Heart right ventricle (tissue), 16 donors: ENCODE results near the gene DPH1. TPM values are rescaled to one million over a fixed set of nuclear protein-coding genes. Genes with fewer than 3 reads are reported as not detected.

ENCODE experiments used
- ATAC-seq, 8 donors: fragments of 200-7000 bp; cut with Tn5 transposase; one replicate each; pipeline ENCODE4 v1.9.1; 2020; ENCODE audit warnings: mild to moderate bottlenecking in 8 of 8, moderate library complexity in 8 of 8, moderate number of reproducible peaks in 1 of 8
- DNase-seq, 2 donors: peaks; one replicate each; pipeline ENCODE4 v3.0.0-alpha.2; 2020
- H3K27ac ChIP-seq, 10 donors: fragments of 200-600 bp; sonication (generic) in 2 of 10; one replicate each; pipeline versions ENCODE4 v1.5.0 to v1.8.0; 2020 to 2022; ENCODE audit warnings: mild to moderate bottlenecking in 3 of 10
- H3K27me3 ChIP-seq, 7 donors: fragments of 200-600 bp; one replicate each; pipeline ENCODE4 v1.8.0; 2021 to 2022; ENCODE audit warnings: mild to moderate bottlenecking in 2 of 7
- H3K36me3 ChIP-seq, 9 donors: fragments of 200-600 bp; sonication (generic) in 1 of 9; one replicate each; pipeline versions ENCODE4 v1.5.0 to v1.8.0; 2020 to 2022; ENCODE audit warnings: mild to moderate bottlenecking in 2 of 9
- H3K4me1 ChIP-seq, 9 donors: fragments of 200-600 bp; sonication (generic) in 1 of 9; one replicate each; pipeline versions ENCODE4 v1.5.0 to v1.8.0; 2020 to 2022; ENCODE audit warnings: mild to moderate bottlenecking in 4 of 9
- H3K4me3 ChIP-seq, 10 donors: fragments of 200-600 bp; sonication (generic) in 2 of 10; one replicate each; pipeline versions ENCODE4 v1.5.0 to v1.8.0; 2020 to 2022; ENCODE audit warnings: mild to moderate bottlenecking in 7 of 10, moderate library complexity in 2 of 10
- H3K9me3 ChIP-seq, 11 donors: fragments of 200-600 bp in 10 of 11; sonication (generic) in 2 of 11; one replicate each; pipeline versions ENCODE4 v1.5.0 to v1.8.0; 2013 to 2022; ENCODE audit warnings: mild to moderate bottlenecking in 2 of 11, control low read depth in 1 of 11, moderate library complexity in 1 of 11
- WGBS, 2 donors: extraction: QIAGEN DNeasy Blood & Tissue Kit; methylation state at CpG; one replicate each; pipeline ENCODE4 v1.1.7; 2013; ENCODE audit warnings: inconsistent platforms in 1 of 2; 5-methylcytosine and 5-hydroxymethylcytosine counted together
- intact Hi-C, 10 donors: fragments of 100-400 bp; cut with DNase I; formaldehyde crosslinking; loops; one replicate each; pipeline versions ENCODE4 v1.11.1 to v1.14.2; 2022
- polyA plus RNA-seq, 2 donors: library from polyadenylated mRNA; stranded (reverse); fragments of 200-250 nt; gene quantifications; one replicate each; pipeline ENCODE4 v1.2.3, GENCODE V29; 2013
- total RNA-seq, 10 donors: library from RNA; stranded (reverse); fragmentation: NEBNext Ultra II Directional in 3 of 10; extraction: Animal tissue kit (Norgen Biotek cat#: 25700) in 3 of 10; gene quantifications; one replicate each; pipeline versions ENCODE4 v1.2.1 to v1.2.4, GENCODE V29; 2021 to 2023
- TF ChIP-seq, protein P1 (sequence below), 9 donors: fragments of 200-600 bp; sonication (generic) in 2 of 9; IDR thresholded peaks; one replicate each; pipeline versions ENCODE4 v1.5.0 to v1.8.0; 2021 to 2022; ENCODE audit warnings: antibody characterized with exemption in 9 of 9, mild to moderate bottlenecking in 5 of 9, moderate library complexity in 1 of 9
- donor health status: Arrhythmogenic right ventricular cardiomyopathy.
- donor health status: ischemic (EF 13 %, LVEDD 7.1; RV severe dilation, severe dysfunction).
- donor health status: healthy with polysubstance abuse.
- donor health status: DM: no; HTN: yes; CAD: no.
- donor health status: DM: no; HTN: no; CAD: no.
- donor health status: ischemic (EF 25% LVEDD 6.9; RV normal size, moderate dysfunction).
- donor health status: ischemic (EF 25% LVEDD 5.7; RV mildly dilated, moderate dysfunction).
- donor health status: healthy.
- donor health status: DM: yes; HTN: yes; CAD: no.
- donor health status: Ischemic cardiomyopathy.
- donor health status: ischemic (EF 35%, LVEDD 5.7; RV mildly dilated, moderate dysfunction).
- donor health status: nonischemic (EF 11% LVEDD 7.7; RV severe dilation, severe dysfunction).
- donor health status: DM: yes; HTN: yes; CAD: no.
- donor health status: PGD.
- donor health status: ischemic (EF 29% LVEDD 5.4; RV normal size, mild dysfunction).
- donor health status: nonischemic (EF 23%, LVEDD 6.1; RV moderate dilation, normal function).

DPH1 gene
- total and polyA plus RNA-seq, 12 donors: 19.0 to 40.0 (median 25.9) TPM

DNA sequence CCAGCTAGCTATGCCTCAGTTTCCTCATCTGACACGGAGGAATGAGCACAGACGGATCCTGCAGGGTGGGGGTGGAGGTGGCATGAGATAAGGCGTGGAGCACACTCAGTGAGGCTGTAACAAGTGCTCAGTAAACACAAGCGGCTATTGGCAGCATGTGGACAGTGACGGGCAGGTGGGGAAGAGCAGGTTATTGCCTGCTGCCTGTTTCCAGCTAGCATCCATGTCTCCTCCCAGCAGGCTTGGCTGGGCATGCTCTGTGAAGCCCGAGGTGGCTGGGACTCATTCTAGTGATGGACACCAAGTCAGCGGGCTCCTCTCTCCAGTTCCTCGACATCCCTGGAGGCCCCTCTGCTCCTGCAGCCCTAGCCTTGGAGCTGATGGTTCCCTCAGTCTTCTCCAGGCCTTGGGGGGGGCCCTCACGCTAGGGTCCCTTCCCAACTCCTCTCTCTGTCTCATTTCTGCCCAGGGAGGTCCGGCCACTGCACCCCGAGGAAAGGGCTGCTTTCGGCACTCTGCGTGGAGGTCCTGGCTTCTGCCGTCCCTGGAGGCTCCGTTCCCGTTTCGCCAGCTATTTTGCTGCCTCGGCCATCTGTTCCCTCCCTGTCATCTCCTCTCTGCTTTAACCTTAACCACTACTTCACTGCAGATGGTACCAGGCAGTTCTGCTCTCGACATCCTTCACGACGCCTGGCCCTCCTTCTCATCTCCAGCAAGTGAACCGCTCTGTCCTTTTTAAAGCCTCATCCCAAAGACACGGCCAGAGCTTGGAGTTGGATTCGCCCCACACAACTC, 11.0 kb upstream of the DPH1 start:
- intact Hi-C loops: no loop called here
- no peak overlapping the region for H3K27ac ChIP-seq
- no peak overlapping the region for H3K4me3 ChIP-seq
- peaks cover 0 to 44% (median 0%) of the 10 kb centered on the region in 7 donors for H3K27me3 ChIP-seq
- H3K4me1 ChIP-seq: peaks cover 2 to 36% (median 13%) of the 10 kb centered on the region in 9 donors
- H3K9me3 ChIP-seq: no peaks in the 10 kb centered on the region
- ATAC-seq (no peak), DNase-seq (no peak)
- WGBS, 2 donors: 80 to 82% methylated on average over 24 of the region's 24 CpGs
- TF ChIP-seq, protein P1, sequence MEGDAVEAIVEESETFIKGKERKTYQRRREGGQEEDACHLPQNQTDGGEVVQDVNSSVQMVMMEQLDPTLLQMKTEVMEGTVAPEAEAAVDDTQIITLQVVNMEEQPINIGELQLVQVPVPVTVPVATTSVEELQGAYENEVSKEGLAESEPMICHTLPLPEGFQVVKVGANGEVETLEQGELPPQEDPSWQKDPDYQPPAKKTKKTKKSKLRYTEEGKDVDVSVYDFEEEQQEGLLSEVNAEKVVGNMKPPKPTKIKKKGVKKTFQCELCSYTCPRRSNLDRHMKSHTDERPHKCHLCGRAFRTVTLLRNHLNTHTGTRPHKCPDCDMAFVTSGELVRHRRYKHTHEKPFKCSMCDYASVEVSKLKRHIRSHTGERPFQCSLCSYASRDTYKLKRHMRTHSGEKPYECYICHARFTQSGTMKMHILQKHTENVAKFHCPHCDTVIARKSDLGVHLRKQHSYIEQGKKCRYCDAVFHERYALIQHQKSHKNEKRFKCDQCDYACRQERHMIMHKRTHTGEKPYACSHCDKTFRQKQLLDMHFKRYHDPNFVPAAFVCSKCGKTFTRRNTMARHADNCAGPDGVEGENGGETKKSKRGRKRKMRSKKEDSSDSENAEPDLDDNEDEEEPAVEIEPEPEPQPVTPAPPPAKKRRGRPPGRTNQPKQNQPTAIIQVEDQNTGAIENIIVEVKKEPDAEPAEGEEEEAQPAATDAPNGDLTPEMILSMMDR (IDR thresholded peaks at IDR 0.05): no peak
- H3K36me3 ChIP-seq: no peaks in the 10 kb centered on the region

DNA sequence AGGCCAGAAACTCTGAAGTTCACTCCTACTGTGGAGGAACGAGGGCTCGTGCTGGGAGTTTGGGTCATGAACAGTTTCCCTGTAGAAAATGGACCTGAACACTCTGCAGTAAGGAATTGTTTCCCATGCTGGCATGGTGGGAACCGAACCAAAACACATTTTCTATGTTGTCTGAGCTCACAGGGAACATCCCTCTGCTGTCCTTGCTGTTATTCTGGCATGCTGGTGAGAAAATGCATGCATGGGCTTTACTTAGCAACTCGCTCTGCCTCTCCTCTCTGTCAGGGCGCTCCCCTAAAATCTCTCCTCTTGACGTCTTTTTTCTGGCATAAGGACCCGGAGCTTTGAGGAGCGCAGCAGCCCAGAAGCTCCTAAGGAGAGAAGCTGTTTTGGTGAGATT, 10.2 kb upstream of the DPH1 start:
- no peak overlapping the region for H3K4me3 ChIP-seq
- TF ChIP-seq, protein P1 (IDR thresholded peaks at IDR 0.05): no peak
- 78 to 82% methylated on average over 8 of the region's 8 CpGs for WGBS, 2 donors
- ATAC-seq (no peak), DNase-seq (no peak)
- H3K36me3 ChIP-seq: no peaks in the 10 kb centered on the region
- intact Hi-C loops: loop anchor here in 1 of 10 donors (10.0 kb wide), 1 partner anchor 295 kb away; the partner anchor contains the start of gene WDR81
- peaks cover 5 to 40% (median 21%) of the 10 kb centered on the region in 9 donors for H3K4me1 ChIP-seq
- no peak overlapping the region for H3K27ac ChIP-seq
- H3K9me3 ChIP-seq: no peaks in the 10 kb centered on the region
- H3K27me3 ChIP-seq: peaks cover 0 to 52% (median 3%) of the 10 kb centered on the region in 7 donors

DNA sequence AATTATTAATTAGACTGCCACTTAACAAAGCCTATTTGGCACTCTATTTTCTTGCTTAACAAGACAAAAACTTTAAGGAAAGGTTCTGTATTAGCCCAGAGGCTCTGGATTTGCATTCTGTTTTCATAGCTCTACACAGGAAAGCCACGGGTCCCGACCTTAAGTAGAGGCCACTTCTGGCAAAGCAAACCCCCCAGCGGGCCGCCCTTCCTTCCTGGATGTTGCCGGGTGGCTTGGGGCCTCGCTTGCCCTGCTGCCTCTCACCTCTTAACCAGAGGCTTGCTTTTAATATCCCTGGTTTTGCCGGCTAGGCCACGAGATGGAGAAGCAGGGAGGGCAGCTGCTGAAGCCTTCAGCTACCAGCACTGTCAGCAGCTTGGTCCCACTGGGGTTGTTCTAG, 9.2 kb upstream of the DPH1 start:
- Histone ChIP-seq H3K27me3 (peaks cover 0 to 62% (median 9%) of the 10 kb centered on the region in 7 donors), H3K36me3 (no peaks in the 10 kb centered on the region), H3K4me3 (no peak overlapping the region), H3K27ac (peak overlapping the region in 3 of 10 donors; percentile 19 to 56 (median 21)), H3K9me3 (no peaks in the 10 kb centered on the region), H3K4me1 (peaks cover 7 to 41% (median 28%) of the 10 kb centered on the region in 9 donors)
- DNase-seq (peak in 1 of 2 donors; percentile 46), ATAC-seq (peak in 1 of 8 donors; percentile 43)
- intact Hi-C loops: loop anchor here in 1 of 10 donors (10.0 kb wide), 1 partner anchor 296 kb away; the partner anchor contains the start of gene WDR81
- TF ChIP-seq, protein P1 (IDR thresholded peaks at IDR 0.05): no peak
- 37 to 46% methylated on average over 8 of the region's 8 CpGs for WGBS, 2 donors

DNA sequence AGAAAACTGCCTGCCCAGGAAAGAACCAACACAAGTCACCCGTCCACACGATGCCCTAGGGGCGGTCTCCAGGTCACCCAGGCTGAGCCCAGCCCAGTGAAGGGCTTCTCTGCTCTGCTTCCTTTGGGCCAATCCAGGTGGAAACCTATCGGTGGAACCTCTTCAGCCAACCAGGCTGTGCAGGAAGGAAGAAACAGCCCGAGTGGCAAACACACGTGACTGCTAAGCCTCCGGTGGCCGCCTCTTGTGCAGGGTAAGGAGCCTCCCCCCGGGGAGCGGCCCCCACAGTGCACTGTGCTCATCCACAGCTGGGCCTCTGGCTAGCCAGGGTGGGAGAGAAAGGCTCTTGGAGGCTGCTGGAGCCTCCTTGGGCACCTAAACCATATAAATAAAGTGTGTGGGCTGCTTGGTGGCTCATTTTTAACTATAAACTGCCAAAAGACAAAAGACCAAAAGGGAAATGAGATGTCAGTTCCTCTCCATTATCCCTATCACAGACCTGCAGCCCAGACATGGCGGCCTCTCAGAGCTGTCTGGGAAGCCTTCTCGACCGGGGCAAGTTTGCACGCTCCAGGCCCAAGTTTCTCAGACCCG, 7.2 kb upstream of the DPH1 start:
- TF ChIP-seq, protein P1 (IDR thresholded peaks at IDR 0.05): no peak
- Histone ChIP-seq H3K4me1 (peaks cover 7 to 48% (median 35%) of the 10 kb centered on the region in 9 donors), H3K36me3 (no peaks in the 10 kb centered on the region), H3K27me3 (peaks cover 0 to 81% (median 21%) of the 10 kb centered on the region in 7 donors), H3K27ac (no peak overlapping the region), H3K4me3 (no peak overlapping the region), H3K9me3 (no peaks in the 10 kb centered on the region)
- ATAC-seq (no peak), DNase-seq (no peak)
- 81 to 82% methylated on average over 15 of the region's 15 CpGs for WGBS, 2 donors
- intact Hi-C loops: loop anchor here in 1 of 10 donors (10.0 kb wide), 1 partner anchor 298 kb away; the partner anchor contains the start of gene WDR81
